ENCODE measurements around the gene SSR2.

SSR2 gene

GRCh38 chr1:155967341-155968050, 53.3 kb downstream of the SSR2 start:
- no peak overlapping the region for H3K4me3 ChIP-seq (ENCODE audit: low read depth, low read length)
- DNase-seq (ENCODE audit: low read depth): no peak

GRCh38 chr1:155966750-155967149, 54.0 kb downstream of the SSR2 start:
- no peak for TF ChIP-seq CTCF (IDR thresholded peaks at IDR 0.05; ENCODE audit: insufficient read depth, low read depth, low read length, missing control alignments)
- H3K4me3 ChIP-seq (ENCODE audit: low read depth, low read length): no peak overlapping the region

More at GRCh38 chr1:155967341-155968050, 53.3 kb downstream of the SSR2 start:
- TF ChIP-seq CTCF (IDR thresholded peaks at IDR 0.05; ENCODE audit: insufficient read depth, low read depth, low read length, missing control alignments): no peak

DNA sequence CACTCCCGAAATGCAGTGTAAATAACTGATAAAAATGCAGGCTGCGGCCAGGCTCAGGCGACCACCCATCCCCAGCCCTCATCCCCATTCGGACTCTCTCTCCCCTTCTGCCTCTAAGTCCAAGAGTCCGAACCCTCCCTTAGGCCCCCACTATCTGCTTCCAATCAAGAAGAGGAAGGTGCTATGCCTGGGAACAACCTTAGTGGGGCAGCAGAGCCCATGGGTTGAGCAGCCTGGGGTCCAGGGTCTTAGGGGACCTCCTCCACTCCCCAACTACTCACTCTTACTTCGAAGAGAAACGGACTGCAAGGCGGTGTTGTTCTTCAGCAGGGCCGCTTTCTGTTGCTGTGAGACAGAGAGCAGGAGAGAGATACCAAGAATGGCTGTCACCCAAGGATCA, 54.6 kb downstream of the SSR2 start:
- H3K4me3 ChIP-seq (ENCODE audit: low read depth, low read length): no peak overlapping the region
- no peak for TF ChIP-seq CTCF (IDR thresholded peaks at IDR 0.05; ENCODE audit: insufficient read depth, low read depth, low read length, missing control alignments)
- no peak for DNase-seq (ENCODE audit: low read depth)

More at GRCh38 chr1:155966750-155967149, 54.0 kb downstream of the SSR2 start:
- DNase-seq (ENCODE audit: low read depth): no peak

DNA sequence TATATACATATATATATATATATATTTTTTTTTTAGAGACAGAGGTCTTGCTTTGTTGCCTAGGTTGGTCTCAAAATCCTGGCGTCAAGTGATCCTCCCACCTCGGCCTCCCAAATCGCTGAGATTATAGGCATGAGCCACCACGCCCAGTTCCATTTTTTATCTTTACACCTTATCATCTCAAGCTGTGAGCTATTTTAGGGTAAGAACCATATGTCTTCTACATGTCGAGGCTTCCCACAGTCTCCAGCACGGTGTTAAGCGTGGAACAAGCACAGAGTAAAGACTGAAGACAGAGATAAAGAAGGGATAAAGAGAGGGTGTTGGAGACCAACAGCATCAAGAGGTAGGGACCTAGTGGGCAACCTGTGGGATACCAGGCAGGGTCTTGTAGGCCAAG, 56.6 kb downstream of the SSR2 start:
- no peak overlapping the region for H3K4me3 ChIP-seq (ENCODE audit: low read depth, low read length)
- no peak for TF ChIP-seq CTCF (IDR thresholded peaks at IDR 0.05; ENCODE audit: insufficient read depth, low read depth, low read length, missing control alignments)
- DNase-seq (ENCODE audit: low read depth): no peak

DNA sequence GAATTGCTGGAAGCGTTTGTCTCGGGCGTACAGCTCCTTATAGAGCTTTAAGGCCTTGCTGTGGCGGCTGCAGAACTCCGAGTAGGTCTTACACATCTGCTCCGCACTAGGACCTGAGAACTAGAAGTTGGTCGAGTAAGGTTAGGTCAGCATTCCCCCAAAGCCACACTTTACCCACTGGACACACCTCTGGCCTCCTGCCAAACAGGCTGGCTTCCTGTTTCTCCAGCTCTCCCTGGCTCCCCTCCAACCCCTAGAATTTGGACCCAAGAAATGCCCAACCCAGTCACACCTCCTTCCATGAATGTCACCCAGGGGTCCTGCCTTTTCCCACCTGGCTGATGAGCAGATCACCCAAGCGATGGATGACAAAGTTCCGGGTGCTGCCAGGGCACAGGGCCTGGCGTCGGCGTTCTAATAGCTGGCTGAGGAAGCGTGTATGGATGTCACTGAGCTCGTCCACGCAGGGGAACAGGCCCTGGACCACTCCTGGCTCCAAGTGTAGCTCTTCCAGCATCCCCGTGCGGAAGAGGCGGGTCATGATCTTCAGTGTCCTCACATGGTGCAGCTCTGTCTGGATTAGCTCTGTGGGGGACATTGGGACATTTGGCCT, 58.0 kb downstream of the SSR2 start:
- no peak for TF ChIP-seq CTCF (IDR thresholded peaks at IDR 0.05; ENCODE audit: insufficient read depth, low read depth, low read length, missing control alignments)
- no peak overlapping the region for H3K4me3 ChIP-seq (ENCODE audit: low read depth, low read length)
- no peak for DNase-seq (ENCODE audit: low read depth)

GRCh38 chr1:155961937-155962336, 58.8 kb downstream of the SSR2 start:
- peak; percentile 29 for TF ChIP-seq CTCF (IDR thresholded peaks at IDR 0.05; ENCODE audit: insufficient read depth, low read depth, low read length, missing control alignments)
- no peak overlapping the region for H3K4me3 ChIP-seq (ENCODE audit: low read depth, low read length)
- DNase-seq (ENCODE audit: low read depth): peak; percentile 60

Data from GM12865 (cell line).